HepG2 (cell line): ENCODE measurements around the gene TLDC2. TPM values are rescaled to one million over a fixed set of nuclear protein-coding genes. Genes with fewer than 3 reads are reported as not detected.

Source experiments
- ATAC-seq: fragments of 200-7000 bp; cut with Tn5 transposase; 3 replicates; pipeline ENCODE4 v1.9.1; 2020; ENCODE audit warnings: mild to moderate bottlenecking, moderate library complexity
- BruUV-seq: library from RNA; stranded (reverse); fragments of 400-500 nt; replicated peaks from 2 replicates; lab custom pipeline; 2021; lab: Mats Ljungman, UMichigan
- CTCF ChIA-PET: fragments of 300-600 bp; formaldehyde crosslinking; extraction: SDS; loops from one replicate; lab custom pipeline; 2021; ENCODE audit warnings: low total read pairs, inconsistent platforms, low intra/inter-chr PET ratio; lab: Yijun Ruan, JAX
- POLR2A ChIA-PET: fragments of 350-600 bp; sonication (Branson Sonifier 250); formaldehyde crosslinking; loops from one replicate; lab custom pipeline; 2020; ENCODE audit warnings: antibody characterized with exemption, inconsistent platforms; lab: Yijun Ruan, JAX
- DNase-seq: peaks from one replicate; pipeline ENCODE4 v3.0.0-alpha.2; 2015; ENCODE audit warnings: low spot score
- FAIRE-seq: peaks from 3 replicates; lab custom pipeline; 2011; peaks lifted over from hg19 to GRCh38; lab: Jason Lieb, UNC
- H2AFZ ChIP-seq: one replicate; pipeline ENCODE4 v1.6.1; 2011; ENCODE audit warnings: low read length, inconsistent platforms
- H3K27ac ChIP-seq: fragments of 300-600 bp; 3 replicates; pipeline ENCODE4 v1.8.0; 2011; ENCODE audit warnings: mixed run types, mild to moderate bottlenecking, mixed read lengths, low read length, inconsistent platforms; ENCODE audit not compliant: insufficient read depth; ENCODE audit errors: extremely low read length
- H3K27me3 ChIP-seq, 2 experiments: fragments of 200-600 bp in 1 of 2; 2 replicates in 1 of 2; 3 replicates in 1 of 2; pipeline versions ENCODE4 v1.6.0 to v1.8.0; 2011; ENCODE audit warnings: low read length in 2 of 2, mild to moderate bottlenecking in 2 of 2, moderate library complexity in 2 of 2, inconsistent platforms in 1 of 2; ENCODE audit not compliant: insufficient read depth in 2 of 2, control insufficient read depth in 1 of 2
- H3K36me3 ChIP-seq, 2 experiments: fragments of 200-600 bp in 1 of 2; replicated peaks in 1 of 2; 2 replicates in 1 of 2; 3 replicates in 1 of 2; pipeline versions ENCODE4 v1.5.1 to v1.8.0; 2011; ENCODE audit warnings: low read length in 2 of 2, inconsistent platforms in 1 of 2; ENCODE audit not compliant: insufficient read depth in 2 of 2, control insufficient read depth in 1 of 2
- H3K4me1 ChIP-seq: 2 replicates; pipeline ENCODE4 v1.5.1; 2012; ENCODE audit warnings: low read length, inconsistent platforms; ENCODE audit not compliant: insufficient read depth
- H3K4me2 ChIP-seq: 2 replicates; pipeline ENCODE4 v1.6.0; 2011; ENCODE audit warnings: low read depth, low read length, inconsistent platforms
- H3K4me3 ChIP-seq, 3 experiments: fragments of 200-600 bp in 1 of 3; sonication (generic), shearing (Covaris generic) in 1 of 3; replicated peaks in 1 of 3; 2 replicates each; pipeline ENCODE4 v1.5.1; 2011 to 2016; ENCODE audit warnings: low read length in 3 of 3, inconsistent platforms in 2 of 3, low read depth in 2 of 3, mild to moderate bottlenecking in 2 of 3, control low read depth in 1 of 3, mixed read lengths in 1 of 3; ENCODE audit not compliant: insufficient read depth in 1 of 3
- H3K79me2 ChIP-seq: one replicate; pipeline ENCODE4 v1.6.1; 2011; ENCODE audit warnings: low read length, inconsistent platforms; ENCODE audit not compliant: insufficient read depth
- H3K9ac ChIP-seq: 2 replicates; pipeline ENCODE4 v1.6.0; 2011; ENCODE audit warnings: mild to moderate bottlenecking, low read depth, low read length, inconsistent platforms; ENCODE audit not compliant: insufficient read depth
- H3K9me3 ChIP-seq: 2 replicates; pipeline ENCODE4 v1.5.1; 2012; ENCODE audit warnings: mild to moderate bottlenecking, low read length
- H4K20me1 ChIP-seq: 2 replicates; pipeline ENCODE4 v1.6.0; 2011; ENCODE audit warnings: inconsistent platforms, mild to moderate bottlenecking, low read length, moderate library complexity; ENCODE audit not compliant: insufficient read depth
- AHR ChIP-seq: IDR thresholded peaks from 2 replicates; pipeline ENCODE4 v1.6.1; 2018; ENCODE audit warnings: missing genetic modification reagents, missing compliant biosample characterization
- BHLHE40 ChIP-seq: IDR thresholded peaks from 2 replicates; pipeline ENCODE4 v1.6.1; 2011; ENCODE audit warnings: low read length, improper control_type of control experiment
- BRD4 ChIP-seq: sonication (generic); formaldehyde crosslinking; IDR thresholded peaks from 2 replicates; pipeline ENCODE4 v1.4.0; 2020; ENCODE audit warnings: missing genetic modification reagents
- ELF3 ChIP-seq: IDR thresholded peaks from 2 replicates; pipeline ENCODE4 v1.6.1; 2016; ENCODE audit warnings: missing genetic modification reagents, missing compliant biosample characterization
- FOSL2 ChIP-seq: sonication (generic); formaldehyde crosslinking; IDR thresholded peaks from 2 replicates; pipeline ENCODE4 v1.4.0; 2020; ENCODE audit warnings: missing genetic modification reagents
- FOXP1 ChIP-seq, 2 experiments: fragments of 450-650 bp in 1 of 2; IDR thresholded peaks; 2 replicates each; pipeline ENCODE4 v1.6.1; 2017 to 2018; ENCODE audit warnings: antibody characterized with exemption in 1 of 2
- ISX ChIP-seq: sonication (generic); formaldehyde crosslinking; conservative IDR thresholded peaks from 2 replicates; pipeline ENCODE4 v1.5.0; 2020; ENCODE audit warnings: missing genetic modification reagents
- JUN ChIP-seq: sonication (generic); formaldehyde crosslinking; IDR thresholded peaks from 2 replicates; pipeline ENCODE4 v1.4.0; 2020; ENCODE audit warnings: mild to moderate bottlenecking, missing genetic modification reagents
- MAFK ChIP-seq, 2 experiments: IDR thresholded peaks in 1 of 2; conservative IDR thresholded peaks in 1 of 2; 2 replicates each; pipeline ENCODE4 v1.6.1; 2011; ENCODE audit warnings: improper control_type of control experiment in 2 of 2, low read length in 2 of 2
- NR2F2 ChIP-seq: IDR thresholded peaks from 2 replicates; pipeline ENCODE4 v1.6.1; 2012; ENCODE audit warnings: low read depth, inconsistent platforms, borderline replicate concordance
- TBX2 ChIP-seq: sonication (generic); formaldehyde crosslinking; IDR thresholded peaks from 2 replicates; pipeline ENCODE4 v1.5.0; 2020; ENCODE audit warnings: missing genetic modification reagents, mild to moderate bottlenecking, borderline replicate concordance
- TBX3 ChIP-seq: fragments of 450-650 bp; IDR thresholded peaks from 2 replicates; pipeline ENCODE4 v1.6.1; 2017; ENCODE audit warnings: antibody characterized with exemption, mild to moderate bottlenecking, inconsistent platforms, borderline replicate concordance
- ZFY ChIP-seq: sonication (generic); formaldehyde crosslinking; IDR thresholded peaks from 2 replicates; pipeline ENCODE4 v1.4.0; 2020; ENCODE audit warnings: missing genetic modification reagents
- ZKSCAN5 ChIP-seq: sonication (generic); formaldehyde crosslinking; IDR thresholded peaks from 2 replicates; pipeline ENCODE4 v1.5.1; 2020; ENCODE audit warnings: mild to moderate bottlenecking, missing genetic modification reagents
- ZMYM3 ChIP-seq: sonication (generic); formaldehyde crosslinking; IDR thresholded peaks from 2 replicates; pipeline ENCODE4 v1.5.1; 2020; ENCODE audit warnings: mild to moderate bottlenecking, missing genetic modification reagents
- ZNF124 ChIP-seq: sonication (generic); formaldehyde crosslinking; IDR thresholded peaks from 2 replicates; pipeline ENCODE4 v1.4.0; 2020; ENCODE audit warnings: missing genetic modification reagents
- ZNF138 ChIP-seq: sonication (generic); formaldehyde crosslinking; IDR thresholded peaks from 2 replicates; pipeline ENCODE4 v1.5.0; 2020; ENCODE audit warnings: mild to moderate bottlenecking, low read depth, missing genetic modification reagents
- ZNF142 ChIP-seq: sonication (generic); formaldehyde crosslinking; IDR thresholded peaks from 2 replicates; pipeline ENCODE4 v1.4.0; 2020; ENCODE audit warnings: missing genetic modification reagents
- ZNF34 ChIP-seq: sonication (generic); formaldehyde crosslinking; IDR thresholded peaks from 2 replicates; pipeline ENCODE4 v1.4.0; 2020; ENCODE audit warnings: mild to moderate bottlenecking, missing genetic modification reagents, borderline replicate concordance
- WGBS: methylation state at CpG from one replicate; pipeline ENCODE4 v1.1.6; 2017; ENCODE audit warnings: low lambda C conversion rate; 5-methylcytosine and 5-hydroxymethylcytosine counted together
- in situ Hi-C: cut with HindIII; loops from 2 replicates; pipeline ENCODE4 v1.10.0; 2017; ENCODE audit warnings: low pct_unique_long_range_greater_than_20kb; ENCODE audit not compliant: extremely low pct_ligation_motif_present
- intact Hi-C: fragments of 100-400 bp; cut with micrococcal nuclease; formaldehyde crosslinking; loops from one replicate; pipeline ENCODE4 v1.10.0; 2022; ENCODE audit not compliant: unreplicated experiment
- polyA plus RNA-seq, 8 experiments: library from polyadenylated mRNA; depleted of rRNA in 3 of 8; stranded (reverse) in 7 of 8; unstranded in 1 of 8; fragments of >200 nt; fragmentation: Illumina TruSeq in 4 of 8; extraction: Trizol in 4 of 8; gene quantifications; 2 replicates each; pipeline versions ENCODE4 v1.2.1 to v1.2.3, GENCODE V29; 2011 to 2016; ENCODE audit warnings: low read depth in 4 of 8, missing spikeins in 1 of 8, mixed read lengths in 1 of 8; ENCODE audit not compliant: insufficient read depth in 1 of 8
- total RNA-seq, 5 experiments: library from RNA; depleted of rRNA; stranded (reverse); fragments of >200 nt; fragmentation: Illumina TruSeq; extraction: Trizol; gene quantifications; 2 replicates each; pipeline ENCODE4 v1.2.3, GENCODE V29; 2016; ENCODE audit warnings: low read depth in 1 of 5

The TLDC2 gene
- total and polyA plus RNA-seq, 2 of the 13 experiments (the other 11 are each of a cell fraction or from before 2014, with no cell fraction given): 1.5 to 1.6 TPM

DNA sequence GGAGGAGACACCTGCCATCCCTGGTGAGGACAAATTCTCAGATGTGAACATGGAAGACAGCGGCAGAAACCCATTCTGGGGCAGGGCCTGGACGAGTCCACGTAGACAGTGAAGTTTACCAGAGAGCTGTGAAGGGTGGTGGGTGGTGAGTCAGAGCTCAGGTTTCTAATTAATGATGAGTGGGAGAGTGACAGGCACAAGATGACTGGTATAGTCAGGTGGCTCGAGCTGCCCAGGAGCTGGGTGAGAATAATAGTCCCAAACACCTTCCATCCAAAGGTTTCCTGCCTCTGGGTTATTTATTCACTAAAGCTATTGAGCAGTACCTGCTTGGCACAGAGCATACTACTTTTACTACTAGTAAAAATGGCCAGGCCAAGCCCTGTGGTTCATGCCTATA is 6.0 kb downstream of the TLDC2 start:
- 10% methylated on average over 4 of the region's 4 CpGs for WGBS
- in situ Hi-C loops (no loop called here), intact Hi-C loops (no loop called here)
- FAIRE-seq: no peak
- H4K20me1 ChIP-seq: no peaks in the 10 kb centered on the region
- H3K9me3 ChIP-seq: no peaks in the 10 kb centered on the region
- no peak overlapping the region for H3K27ac ChIP-seq
- H3K79me2 ChIP-seq: no peaks in the 10 kb centered on the region
- ATAC-seq: peak; percentile 54
- no peak for DNase-seq
- peak overlapping the region; percentile 13; the same call in 1 of the 2 replicates for H3K4me2 ChIP-seq
- H3K27me3 ChIP-seq: no peaks in the 10 kb centered on the region
- POLR2A ChIA-PET: interaction anchor here (0.8 to 2.5 kb wide), 4 partner anchors 10 to 73 kb away, joined by 3 to 18 read pairs (median 4); no protein-coding TSS in a partner anchor
- H3K36me3 ChIP-seq: no peaks in the 10 kb centered on the region
- peaks cover 29% of the 10 kb centered on the region for H3K4me1 ChIP-seq
- BruUV-seq: no TSS peak
- H3K9ac ChIP-seq: no peak overlapping the region
- CTCF ChIA-PET: no interaction called here
- no peak overlapping the region for H3K4me3 ChIP-seq
- no peak overlapping the region for H2AFZ ChIP-seq
- TF ChIP-seq JUN (no peak), ZNF142 (CRISPR knock-in tag) (no peak), ISX (CRISPR knock-in tag) (no peak), ZNF138 (CRISPR knock-in tag) (no peak), ZKSCAN5 (no peak), TBX2 (peak; percentile 53; the same call in 1 of the 2 replicates), ELF3 (no peak), FOSL2 (CRISPR knock-in tag) (peak; percentile 54), MAFK (conservative IDR thresholded peaks at IDR 0.05 in 1 of 2, IDR thresholded peaks at IDR 0.05 in 1 of 2; ENCODE audit: low read length in 2 of 2) (no peak), FOXP1 (IDR thresholded peaks at IDR 0.05) (no peak), FOXP1 (CRISPR knock-in tag; IDR thresholded peaks at IDR 0.05) (no peak), ZNF124 (CRISPR knock-in tag) (no peak), ZFY (CRISPR knock-in tag) (0 out of 2 replicates have a peak, but pooled peaks have one; percentile 5), BRD4 (CRISPR knock-in tag) (no peak), AHR (no peak), TBX3 (peak; percentile 52; the same call in 1 of the 2 replicates), ZNF34 (no peak), NR2F2 (no peak), ZMYM3 (no peak), BHLHE40 (no peak)
